CD4-positive, alpha-beta T cell treated with Interleukin-2 at 100 ng/mL for 4 hours (primary cell): ENCODE results near the gene CREB5.
A peak's percentile ranks its signal among the peaks of the same experiment; 100 is the strongest.
"Not testable (repeated sequence)": the region's sequence is repeated elsewhere in the genome, so short reads cannot be mapped to it uniquely, and the experiment has no call there.

Source experiments
- DNase-seq: peaks from one replicate; pipeline ENCODE4 v3.0.0-alpha.2; 2020; ENCODE audit warnings: low spot score

CREB5 gene

GRCh38 chr7:28815369-28815927 lies 403.1 kb downstream of the CREB5 start:
- DNase-seq = no peak

- no peak for DNase-seq
These were observed 403.6 kb downstream of the CREB5 start for GRCh38 chr7:28815928-28816373.

- DNase-seq = no peak
These were observed 406.7 kb downstream of the CREB5 start for GRCh38 chr7:28818996-28819395.

GRCh38 chr7:28823582-28823981 lies 411.3 kb downstream of the CREB5 start:
- DNase-seq = no peak

- not testable (repeated sequence) for DNase-seq
These were observed 413.6 kb downstream of the CREB5 start for GRCh38 chr7:28825817-28826448.

GRCh38 chr7:28830846-28831245 lies 418.5 kb downstream of the CREB5 start:
- no peak for DNase-seq

GRCh38 chr7:28832669-28833068 lies 420.4 kb downstream of the CREB5 start:
- DNase-seq = no peak

GRCh38 chr7:28835800-28836199 lies 423.5 kb downstream of the CREB5 start:
- DNase-seq = no peak

- no peak for DNase-seq
These were observed 424.4 kb downstream of the CREB5 start for GRCh38 chr7:28836716-28837115.

GRCh38 chr7:28837216-28837615 lies 424.9 kb downstream of the CREB5 start:
- DNase-seq = no peak

GRCh38 chr7:28840592-28840995 lies 428.3 kb downstream of the CREB5 start:
- no peak for DNase-seq

GRCh38 chr7:28841766-28842165 lies 429.4 kb downstream of the CREB5 start:
- DNase-seq = no peak

- DNase-seq = no peak
These were observed 430.5 kb downstream of the CREB5 start for GRCh38 chr7:28842769-28843295.

GRCh38 chr7:28845106-28845505 lies 432.8 kb downstream of the CREB5 start:
- DNase-seq = no peak

GRCh38 chr7:28847176-28847575 lies 434.9 kb downstream of the CREB5 start:
- DNase-seq = no peak

- no peak for DNase-seq
These were observed 435.4 kb downstream of the CREB5 start for GRCh38 chr7:28847681-28848080.

- DNase-seq = no peak
These were observed 436.6 kb downstream of the CREB5 start for GRCh38 chr7:28848906-28849305.

- DNase-seq = no peak
These were observed 438.4 kb downstream of the CREB5 start for GRCh38 chr7:28850699-28851098.

GRCh38 chr7:28853150-28853549 lies 440.8 kb downstream of the CREB5 start:
- no peak for DNase-seq

GRCh38 chr7:28853834-28854749 lies 441.8 kb downstream of the CREB5 start:
- DNase-seq = peak; percentile 59

- no peak for DNase-seq
These were observed 442.4 kb downstream of the CREB5 start for GRCh38 chr7:28854750-28855074.

- DNase-seq = no peak
These were observed 443.4 kb downstream of the CREB5 start for GRCh38 chr7:28855538-28856217.
